Activated CD8-positive, alpha-beta memory T cell treated with anti-CD3 and anti-CD28 coated beads, Interleukin-2, amount 50 U/mL, for 48 hours (primary cell): Measurements from ENCODE around the gene TK2.
"Not testable (repeated sequence)": the region's sequence is repeated elsewhere in the genome, so short reads cannot be mapped to it uniquely, and the experiment has no call there.

Source experiments
- DNase-seq: peaks from one replicate; pipeline ENCODE4 v3.0.0-alpha.2; 2020

Gene TK2

DNA sequence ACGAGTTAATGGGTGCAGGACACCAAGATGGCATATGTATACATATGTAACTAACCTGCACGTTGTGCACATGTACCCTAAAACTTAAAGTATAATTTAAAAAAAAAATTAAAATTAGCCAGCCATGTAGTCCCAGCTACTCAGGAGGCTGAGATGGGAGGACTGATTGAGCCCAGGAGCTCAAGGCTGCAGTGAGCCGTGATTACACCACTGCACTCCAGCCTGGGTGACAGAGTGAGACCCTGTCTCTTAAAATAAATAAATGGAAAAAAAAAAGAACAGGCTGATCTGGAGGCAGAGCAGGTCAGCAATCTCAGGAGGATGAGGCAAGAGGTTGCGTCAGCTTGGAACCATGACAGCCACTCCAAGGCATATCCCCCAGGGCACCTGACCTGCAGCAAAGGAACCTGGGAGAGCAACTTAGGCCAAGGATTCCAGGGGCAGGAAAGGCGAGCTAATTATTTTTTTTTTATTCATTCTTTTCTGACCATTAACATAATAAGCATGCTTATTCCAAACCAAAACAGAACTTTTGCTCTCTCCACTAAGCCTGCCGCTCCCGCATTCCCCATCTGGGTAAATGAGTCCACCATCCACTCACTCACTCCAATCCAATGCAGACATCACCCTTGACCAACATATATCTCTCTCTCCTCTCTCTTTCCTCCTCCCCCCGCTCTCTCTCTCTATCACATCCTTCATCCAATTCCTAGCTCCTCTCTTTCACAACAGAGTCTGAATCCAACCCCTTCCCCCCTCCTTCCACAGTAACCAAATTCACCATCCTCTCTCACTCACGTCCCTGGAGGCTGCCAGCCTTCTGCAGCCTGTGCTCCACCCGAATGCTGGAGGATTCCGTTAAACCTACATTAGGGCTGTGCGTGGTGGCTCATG lies 47.7 kb downstream of the TK2 start:
- no peak for DNase-seq

DNA sequence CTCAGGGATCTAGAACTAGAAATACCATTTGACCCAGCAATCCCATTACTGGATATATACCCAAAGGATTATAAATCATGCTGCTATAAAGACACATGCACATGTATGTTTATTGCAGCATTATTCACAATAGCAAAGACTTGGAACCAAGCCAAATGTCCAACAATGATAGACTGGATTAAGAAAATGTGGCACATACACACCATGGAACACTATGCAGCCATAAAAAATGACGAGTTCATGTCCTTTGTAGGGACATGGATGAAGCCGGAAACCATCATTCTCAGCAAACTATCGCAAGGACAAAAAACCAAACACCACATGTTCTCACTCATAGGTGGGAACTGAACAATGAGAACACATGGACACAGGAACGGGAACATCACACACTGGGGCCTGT lies 48.4 kb downstream of the TK2 start:
- DNase-seq, result not testable (repeated sequence)

DNA sequence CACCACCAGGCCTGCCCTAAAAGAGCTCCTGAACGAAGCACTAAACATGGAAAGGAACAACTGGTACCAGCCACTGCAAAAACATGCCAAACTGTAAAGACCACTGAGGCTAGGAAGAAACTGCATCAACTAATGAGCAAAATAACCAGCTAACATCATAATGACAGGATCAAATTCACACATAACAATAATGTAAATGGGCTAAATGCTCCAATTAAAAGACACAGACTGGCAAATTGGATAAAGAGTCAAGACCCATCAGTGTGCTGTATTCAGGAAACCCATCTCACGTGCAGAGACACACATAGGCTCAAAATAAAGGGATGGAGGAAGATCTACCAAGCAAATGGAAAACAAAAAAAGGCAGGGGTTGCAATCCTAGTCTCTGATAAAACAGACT lies 52.0 kb downstream of the TK2 start:
- DNase-seq, result not testable (repeated sequence)

DNA sequence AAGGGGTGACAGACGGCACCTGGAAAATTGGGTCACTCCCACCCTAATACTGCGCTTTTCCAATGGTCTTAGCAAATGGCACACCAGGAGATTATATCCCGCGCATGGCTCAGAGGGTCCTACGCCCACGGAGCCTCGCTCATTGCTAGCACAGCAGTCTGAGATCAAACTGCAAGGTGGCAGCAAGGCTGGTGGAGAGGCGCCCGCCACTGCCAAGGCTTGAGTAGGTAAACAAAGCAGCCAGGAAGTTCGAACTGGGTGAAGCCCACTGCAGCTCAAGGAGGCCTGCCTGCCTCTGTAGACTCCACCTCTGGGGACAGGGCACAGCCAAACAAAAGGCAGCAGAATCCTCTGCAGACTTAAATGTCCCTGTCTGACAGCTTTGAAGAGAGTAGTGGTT lies 53.7 kb downstream of the TK2 start:
- DNase-seq, result not testable (repeated sequence)

DNA sequence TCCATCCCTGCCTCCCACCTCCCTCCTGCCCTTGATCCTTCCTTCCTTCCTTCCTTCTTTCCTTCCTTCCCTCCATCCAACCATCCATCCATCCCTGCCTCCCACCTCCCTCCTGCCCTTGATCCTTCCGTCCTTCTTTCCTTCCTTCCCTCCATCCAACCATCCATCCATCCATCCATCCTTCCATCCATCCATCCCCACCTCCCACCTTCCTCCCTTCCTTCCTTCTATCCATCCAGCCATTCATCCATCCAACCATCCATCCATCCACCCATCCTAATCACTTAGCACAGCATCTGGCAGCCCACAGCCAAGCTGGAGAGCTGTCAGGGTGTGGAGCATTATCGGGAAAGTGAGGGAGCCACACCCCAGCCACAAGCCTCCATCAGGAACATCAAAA lies 54.5 kb downstream of the TK2 start:
- DNase-seq, result no peak

DNA sequence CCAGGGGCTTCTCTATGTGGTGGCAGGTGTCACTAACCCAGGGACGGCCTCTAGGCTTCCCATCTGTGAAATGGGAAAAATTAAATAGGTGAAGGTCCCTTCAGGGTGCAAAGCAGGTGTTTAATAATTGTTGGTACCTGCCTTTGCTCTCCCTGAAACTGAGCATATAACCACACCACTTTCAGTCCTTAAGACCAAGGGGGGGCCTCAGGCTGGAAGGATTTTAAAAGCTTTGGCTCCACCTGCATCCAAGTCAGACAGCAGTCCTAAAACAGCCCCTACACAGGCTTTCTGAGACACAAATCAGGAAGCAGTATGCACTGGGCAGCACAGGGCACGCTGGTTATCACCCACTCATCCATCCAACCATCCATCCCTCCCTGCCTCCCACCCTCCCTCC lies 55.0 kb downstream of the TK2 start:
- no peak for DNase-seq

DNA sequence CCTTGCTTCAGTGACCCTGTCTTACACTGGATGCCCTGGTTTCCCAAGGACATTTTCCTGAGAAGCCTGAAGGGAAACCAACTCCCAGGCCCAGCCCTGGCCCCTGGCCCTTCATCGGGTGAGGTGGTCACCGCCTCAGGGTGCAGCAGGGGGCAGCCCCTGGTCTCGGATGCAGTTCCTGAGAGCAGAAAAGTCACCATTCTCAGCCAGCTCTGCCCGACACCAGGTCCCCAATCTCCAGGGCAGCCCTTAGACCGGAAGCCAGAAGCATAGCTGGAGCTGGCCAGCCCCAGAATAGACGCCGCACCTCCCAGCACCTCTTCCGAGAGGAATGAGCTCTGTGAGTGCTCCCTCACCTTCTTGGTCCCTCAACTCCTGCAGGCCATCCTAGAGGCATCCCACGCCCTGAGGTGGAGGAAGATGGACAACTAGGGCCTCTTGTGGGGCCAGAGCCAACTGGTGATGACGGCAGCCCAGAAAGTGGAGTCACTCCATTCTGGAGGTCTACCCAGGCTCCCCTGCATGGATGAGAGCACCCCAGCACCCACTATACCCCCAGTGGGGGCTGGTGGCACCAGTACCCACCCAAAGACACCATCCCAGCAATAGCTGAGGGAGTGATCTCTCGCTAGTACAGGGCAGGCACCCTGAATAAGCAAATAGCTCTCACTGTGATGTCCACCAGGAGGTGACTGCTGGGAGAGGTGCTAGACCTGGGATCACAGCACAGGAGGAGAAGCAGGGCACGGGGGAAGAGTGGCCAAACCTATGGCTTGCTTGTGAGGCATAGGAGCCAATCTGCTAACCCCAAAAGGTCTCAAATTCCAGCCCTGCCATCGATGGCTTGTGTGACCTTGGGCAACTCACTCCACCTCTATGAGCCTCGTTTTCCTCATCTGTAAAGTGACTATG lies 56.2 kb downstream of the TK2 start:
- DNase-seq, result peak; percentile 40

DNA sequence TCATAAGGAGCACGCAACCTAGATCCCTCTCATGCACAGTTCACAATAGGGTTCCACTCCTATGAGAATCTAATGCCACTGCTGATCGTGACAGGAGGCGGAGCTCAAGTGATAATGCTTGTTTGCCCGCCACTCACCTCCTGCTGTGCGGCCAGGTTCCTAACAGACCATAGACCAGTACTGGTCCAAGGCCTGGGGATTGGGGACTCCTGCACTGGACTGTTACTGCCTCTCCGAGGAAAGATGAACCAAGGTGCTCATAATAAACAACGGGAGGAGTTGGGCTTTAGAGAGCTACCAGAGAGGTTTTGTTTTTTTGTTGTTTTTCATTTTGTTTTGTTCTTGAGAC lies 58.2 kb downstream of the TK2 start:
- no peak for DNase-seq

DNA sequence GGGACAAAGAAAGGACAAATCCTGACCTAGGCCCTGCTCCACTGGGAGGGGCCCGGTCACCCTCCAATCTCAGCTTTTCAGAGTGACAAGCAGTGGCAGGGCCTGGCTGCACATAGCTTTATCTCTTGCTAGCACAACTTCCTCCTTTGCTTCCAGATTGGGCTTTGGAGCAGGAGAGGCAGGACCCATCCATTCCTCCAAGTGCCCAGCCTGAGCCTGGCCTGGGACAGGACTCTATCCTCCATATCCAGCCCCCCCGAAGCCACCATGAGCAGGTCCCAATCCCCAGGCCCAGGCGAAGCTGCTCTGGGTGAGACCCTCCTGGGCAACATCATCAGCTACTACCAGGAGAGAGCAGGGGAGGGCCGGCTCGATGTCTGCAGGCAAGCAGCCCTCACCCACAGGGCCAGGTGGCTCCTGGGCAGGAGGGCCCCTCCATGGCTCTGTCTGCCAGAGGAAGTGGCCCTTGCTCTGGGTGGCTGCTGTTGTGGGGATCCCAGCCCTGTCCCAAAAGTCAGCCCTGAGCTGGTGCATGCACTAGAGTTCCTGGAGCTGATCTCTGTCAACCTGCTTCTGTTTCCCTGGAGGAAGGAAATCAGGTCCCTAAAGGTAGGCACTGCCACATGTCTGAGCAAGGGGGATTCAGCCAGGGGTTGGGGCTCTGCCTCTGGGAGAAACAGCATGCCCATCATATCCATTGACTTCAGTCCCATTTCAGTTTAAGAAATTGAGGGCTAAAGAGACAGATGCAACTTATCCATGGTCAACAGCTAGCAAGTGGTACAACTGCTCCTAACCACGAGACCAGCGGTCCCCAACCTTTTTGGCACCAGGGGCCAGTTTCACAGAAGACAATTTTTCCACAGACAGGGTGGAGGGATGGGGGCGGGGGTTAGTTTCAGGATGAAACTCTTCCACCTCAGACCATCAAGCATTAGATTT lies 58.9 kb downstream of the TK2 start:
- DNase-seq, result peak; percentile 48

DNA sequence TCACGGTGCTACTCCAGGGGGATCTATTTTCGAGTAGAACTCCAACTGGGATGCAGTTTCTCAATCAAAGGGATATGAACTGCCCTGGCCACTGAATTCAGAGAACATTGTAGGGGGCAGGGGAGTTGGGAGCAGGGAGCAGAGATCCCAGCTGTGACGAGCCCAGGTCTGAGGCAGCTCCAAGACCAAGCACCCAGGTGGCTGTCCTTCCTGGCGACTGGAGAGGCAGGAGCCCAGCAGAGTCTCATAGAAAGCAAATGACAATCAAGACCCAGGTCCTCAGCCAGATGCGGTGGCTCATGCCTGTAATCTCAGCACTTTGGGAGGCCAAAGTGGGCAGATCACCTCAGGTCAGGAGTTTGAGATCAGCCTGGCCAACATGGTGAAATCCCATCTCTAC lies 60.1 kb downstream of the TK2 start:
- peak; percentile 42 for DNase-seq

DNA sequence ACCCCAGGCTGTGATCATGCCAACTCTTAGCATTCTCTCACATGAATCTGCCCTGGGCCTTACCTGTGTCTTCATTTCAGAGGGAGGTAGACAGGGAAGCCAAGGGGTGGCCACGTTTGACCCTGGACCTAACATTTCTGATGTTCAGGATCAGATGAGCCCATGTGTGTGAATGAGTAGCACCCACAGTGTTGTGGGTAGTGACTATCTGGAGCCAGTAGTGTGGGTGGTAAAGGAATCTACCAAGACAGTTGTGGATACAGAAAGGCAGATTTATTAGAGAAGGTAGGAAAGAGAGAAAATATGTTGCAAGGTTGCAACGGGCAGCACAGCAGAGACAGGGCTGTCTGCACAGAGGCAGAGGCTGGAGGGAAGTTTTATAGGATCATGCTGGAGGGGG lies 60.5 kb downstream of the TK2 start:
- peak; percentile 33 for DNase-seq

DNA sequence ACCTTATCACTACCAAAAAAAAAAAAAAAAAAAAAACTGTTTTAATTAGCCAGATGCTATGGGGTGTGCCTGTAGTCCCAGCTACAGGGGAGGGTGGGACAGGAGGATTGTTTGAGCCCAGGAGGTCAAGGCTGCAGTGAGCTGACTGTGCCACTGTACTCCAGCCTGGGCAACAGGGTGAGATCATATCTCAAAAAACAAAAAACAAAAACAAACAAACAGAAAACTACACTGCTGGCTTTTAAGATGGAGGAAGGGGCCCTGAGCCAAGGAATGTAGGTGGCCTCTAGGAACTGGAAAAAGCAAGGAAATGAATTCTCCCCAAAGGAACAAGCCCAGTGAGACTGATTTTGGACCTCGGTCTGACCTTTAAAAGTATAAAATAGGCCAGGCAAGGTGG lies 61.4 kb downstream of the TK2 start:
- no peak for DNase-seq

DNA sequence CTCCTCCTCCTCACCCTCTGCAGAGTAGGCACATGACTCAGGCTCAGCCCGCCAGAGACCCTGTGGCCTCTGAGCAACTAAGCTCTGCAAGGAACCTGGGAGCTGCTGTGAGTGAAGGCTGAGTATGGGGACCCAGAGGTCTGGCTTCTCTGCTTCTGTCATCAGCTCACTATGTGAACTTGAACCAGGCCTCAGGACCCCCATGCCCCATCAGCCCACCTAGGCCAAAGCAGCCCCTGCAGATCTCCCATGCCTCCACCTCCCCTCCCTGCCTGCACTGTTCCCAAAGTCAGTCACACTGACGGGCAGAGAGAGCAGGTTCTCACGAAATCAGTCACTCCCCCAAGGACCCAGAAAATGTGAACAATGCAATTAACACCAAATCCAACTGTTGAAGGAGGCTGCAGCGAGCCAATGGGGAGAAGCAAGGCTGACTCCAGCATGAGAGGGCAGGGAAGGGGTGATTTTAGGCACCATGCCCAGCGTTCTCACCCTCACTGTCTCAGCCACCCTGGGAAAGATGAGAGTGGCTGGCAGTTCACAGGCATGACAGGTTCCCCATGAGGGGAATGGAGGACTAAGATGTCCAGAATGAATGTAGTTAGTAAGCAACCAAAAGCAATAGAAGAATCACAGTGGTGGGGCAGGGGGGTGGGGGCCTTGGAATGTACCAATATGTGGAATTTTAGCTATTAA lies 62.2 kb downstream of the TK2 start:
- peak; percentile 35 for DNase-seq

DNA sequence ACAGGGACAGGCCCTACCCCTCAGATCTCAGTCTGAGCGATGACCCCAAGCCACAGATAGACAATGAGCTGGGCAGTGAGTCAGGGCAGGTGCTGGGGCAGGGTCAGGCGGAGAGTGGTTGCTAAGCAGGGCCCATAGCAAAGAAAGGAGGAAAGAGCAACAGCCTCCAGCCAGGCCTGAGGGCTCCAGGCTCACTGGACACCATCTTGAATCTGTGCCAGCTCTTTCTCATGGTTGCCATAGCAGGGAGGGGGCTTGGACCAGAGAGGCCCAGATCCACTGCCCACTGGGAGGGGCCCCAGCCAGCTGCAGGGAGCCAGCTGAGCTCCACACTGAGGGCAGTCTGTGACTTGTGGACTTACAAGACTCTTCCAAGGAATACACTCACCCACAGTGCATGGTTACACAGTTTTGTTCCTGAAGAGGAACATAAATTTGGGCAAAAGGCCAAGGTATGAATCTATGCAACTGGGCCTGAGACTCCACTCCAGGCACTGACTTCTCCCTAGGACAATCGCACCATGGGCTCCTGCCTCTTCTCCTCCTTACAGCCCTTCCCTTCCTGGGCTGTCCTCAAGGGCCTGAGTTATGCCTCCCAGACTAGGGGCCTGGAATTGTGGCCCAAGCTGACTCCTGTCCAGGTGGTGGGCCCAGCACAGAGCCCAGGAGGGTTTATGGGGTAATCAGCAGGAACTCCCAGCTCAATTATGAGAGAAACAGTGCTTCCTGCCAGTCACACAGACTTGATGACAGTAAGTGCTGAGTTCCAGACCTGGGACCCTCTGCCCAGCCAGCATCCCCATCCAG lies 62.9 kb downstream of the TK2 start:
- peak; percentile 49 for DNase-seq

DNA sequence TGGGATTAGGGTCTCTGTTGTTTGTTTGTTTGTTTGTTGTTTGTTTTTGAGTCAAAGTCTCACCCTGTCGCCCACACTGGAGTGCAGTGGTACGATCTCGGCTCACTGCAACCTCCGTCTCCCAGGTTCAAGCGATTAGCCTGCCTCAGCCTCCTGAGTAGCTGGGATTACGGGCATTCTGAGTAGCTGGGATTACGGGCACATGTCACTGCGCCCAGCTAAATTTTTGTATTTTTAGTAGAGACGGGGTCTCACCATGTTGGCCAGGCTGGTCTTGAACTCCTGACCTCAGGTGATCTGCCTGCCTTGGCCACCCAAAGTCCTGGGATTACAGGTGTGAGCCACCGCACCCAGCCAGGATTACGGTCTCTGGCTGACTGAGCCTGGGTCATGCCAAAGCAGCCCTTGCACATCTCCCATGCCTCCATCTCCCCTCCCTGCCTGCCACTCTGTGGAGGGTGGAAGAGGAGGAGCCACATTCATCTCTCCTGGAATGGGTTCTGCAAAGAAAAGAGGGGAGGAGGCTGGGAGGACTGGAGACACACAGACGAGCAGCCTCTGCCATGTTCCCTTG lies 63.6 kb downstream of the TK2 start:
- DNase-seq, result peak; percentile 29

DNA sequence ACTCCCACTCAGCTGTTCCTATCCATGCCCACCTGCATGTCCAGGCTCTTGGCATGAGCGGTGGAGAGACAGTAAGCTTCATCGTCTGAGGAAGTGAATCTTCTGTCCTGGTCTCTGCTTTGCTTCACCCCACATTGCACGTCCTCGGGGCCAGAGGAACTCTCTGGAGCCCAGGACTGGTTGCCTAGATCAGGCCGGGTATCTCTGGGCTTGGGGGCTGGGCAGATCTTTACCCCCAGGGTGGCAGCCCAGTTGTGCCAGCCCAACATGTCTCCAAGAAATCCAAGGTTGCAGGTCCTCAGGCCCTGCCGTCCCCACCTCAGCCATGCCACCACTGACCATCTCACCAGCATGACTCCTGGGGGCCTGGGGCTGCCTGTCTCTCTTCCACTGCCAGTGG lies 64.5 kb downstream of the TK2 start:
- DNase-seq, result no peak

DNA sequence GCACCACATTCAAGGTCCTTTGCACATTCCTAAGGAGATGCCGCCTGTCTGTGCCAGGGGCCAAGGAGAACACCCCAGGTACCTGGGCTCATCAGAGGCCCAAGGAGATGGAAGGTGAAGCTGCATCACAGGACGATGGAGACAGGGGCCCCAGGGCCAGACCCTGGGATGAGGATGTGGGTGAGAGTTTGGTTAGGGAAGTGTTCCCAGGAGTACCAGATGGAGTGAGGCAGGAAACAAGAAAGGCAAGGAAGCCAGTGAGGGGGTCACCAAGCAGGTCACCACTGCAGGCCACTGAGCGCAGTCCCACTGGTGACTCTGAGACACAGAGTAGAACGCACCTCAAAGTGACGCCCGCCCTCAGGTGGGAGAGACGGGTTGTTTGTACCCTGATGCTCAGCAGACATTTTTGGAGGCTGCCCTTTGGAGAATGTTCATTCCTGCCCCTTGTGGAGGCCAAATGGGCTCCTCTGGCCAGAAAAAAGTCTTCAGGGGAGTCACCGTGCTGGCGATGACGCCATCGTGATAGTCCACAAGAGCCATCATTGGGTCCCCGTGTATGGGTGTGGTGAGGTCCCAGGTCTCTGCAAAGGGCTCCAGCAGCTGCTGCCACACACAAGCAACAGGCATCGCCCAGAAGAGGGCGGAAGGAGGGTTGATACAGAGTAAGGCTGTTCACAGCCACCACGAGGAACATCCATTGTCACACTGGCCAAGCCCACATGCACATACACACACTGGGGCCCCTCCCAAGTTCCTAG lies 65.3 kb downstream of the TK2 start:
- no peak for DNase-seq

DNA sequence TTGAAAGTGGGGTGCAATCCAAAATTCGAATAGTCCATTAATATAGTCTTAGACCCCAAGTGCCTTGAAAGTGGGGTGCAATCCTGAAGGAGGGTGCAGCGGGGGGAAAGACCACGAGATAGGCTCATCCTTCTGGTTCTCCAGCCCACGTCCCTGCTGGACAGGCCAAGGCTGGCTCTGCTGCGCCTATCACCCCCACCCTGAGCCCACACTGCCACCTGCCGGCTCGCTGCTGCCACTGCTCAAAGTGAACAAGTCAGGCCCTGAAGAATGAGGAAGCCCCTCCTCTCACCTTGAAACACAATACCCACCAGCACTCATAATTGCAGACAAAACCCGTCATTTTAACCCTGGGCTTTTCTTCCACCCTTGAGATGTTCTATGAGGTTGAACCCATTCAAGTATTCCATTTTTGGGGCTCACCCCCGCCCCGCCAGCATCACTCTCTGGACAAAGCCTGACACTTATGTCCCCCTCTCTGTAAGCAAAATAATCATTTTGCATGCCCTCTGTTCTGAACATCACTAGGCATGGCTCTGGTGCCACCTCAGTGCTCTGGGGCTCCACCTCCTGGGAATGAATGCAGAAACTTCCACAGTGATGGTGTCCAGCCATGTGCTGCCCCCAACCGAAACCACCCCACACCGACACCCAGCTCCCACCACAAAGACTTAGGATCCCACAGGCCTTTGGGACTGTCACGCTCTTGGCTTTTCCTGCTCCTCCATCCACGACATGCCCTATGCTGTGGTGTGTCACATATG lies 66.1 kb downstream of the TK2 start:
- DNase-seq, result peak; percentile 89

DNA sequence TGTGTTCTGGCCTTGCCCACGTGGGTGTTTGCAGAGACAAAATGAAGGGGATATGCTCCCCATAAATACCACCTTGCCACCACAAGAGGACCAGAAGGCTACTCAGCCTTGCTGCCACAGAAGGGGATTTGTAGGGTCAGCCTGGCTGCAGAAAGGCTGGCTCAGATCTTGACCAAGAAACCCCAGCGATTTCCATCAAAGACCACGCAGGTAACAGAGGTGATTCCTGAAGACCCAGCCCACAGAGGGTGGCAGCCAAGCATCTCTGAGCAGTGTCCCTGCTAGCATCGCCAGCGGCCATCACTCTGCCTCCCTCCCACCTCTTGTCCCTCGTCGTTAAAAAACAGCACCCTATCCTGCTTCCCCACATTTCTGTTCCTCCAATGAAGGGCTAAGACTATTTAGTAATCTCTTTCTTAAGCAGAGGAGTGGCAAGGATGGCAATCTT lies 68.0 kb downstream of the TK2 start:
- DNase-seq, result peak; percentile 44
